COLO668 (cell line): Measurements from ENCODE around the gene C9orf85.
"Not testable (repeated sequence)": the region's sequence is repeated elsewhere in the genome, so short reads cannot be mapped to it uniquely, and the experiment has no call there.

Experiments used
- DNase-seq: peaks from one replicate; lab custom pipeline; 2025; ENCODE audit not compliant: unreplicated experiment; lab: John Stamatoyannopoulos, UW

The C9orf85 gene

DNA sequence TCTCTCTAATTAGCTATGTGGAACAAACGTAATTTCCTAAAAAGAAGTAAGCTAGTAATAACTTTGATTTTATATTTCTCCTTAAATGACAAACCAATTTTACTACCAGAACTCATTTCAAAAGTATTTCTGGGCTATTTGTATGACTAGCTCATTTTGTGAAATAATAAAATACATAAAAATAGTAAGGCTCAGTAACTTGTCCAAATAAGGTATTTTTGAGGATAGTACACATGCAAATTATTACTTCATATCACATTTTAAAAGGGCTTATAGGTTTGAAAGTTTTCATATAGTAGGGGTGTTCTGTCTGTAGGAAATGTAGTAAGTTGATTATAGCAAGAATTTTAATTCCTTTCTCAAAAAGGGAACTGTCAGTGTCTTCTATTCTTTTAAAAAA, 26.5 kb downstream of the C9orf85 start:
- DNase-seq = no peak

DNA sequence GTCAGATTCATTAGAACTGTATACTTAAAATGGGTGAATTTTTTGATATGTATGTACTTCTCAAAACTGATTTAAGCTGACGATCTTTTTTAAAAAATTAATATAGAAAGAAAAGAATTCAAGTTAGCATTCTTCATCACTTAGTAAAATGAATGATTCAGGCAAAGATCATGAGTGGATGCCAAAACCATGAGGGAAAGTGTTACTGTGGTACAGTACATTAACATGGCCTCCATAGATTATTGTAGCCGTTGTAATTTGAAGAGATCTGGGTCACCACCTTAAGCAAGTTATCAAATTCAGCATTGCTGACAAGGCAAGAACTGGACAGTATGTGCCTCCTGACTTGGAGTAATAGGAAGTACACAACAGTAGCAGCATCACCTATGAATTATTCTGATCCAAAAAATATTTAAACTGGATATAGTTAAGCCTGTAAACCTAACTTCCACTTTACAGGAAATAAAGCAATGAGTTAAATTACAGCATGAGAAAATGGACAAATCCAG, 29.7 kb downstream of the C9orf85 start:
- DNase-seq = no peak

GRCh38 chr9:71941998-71942567, 30.6 kb downstream of the C9orf85 start:
- no peak for DNase-seq

DNA sequence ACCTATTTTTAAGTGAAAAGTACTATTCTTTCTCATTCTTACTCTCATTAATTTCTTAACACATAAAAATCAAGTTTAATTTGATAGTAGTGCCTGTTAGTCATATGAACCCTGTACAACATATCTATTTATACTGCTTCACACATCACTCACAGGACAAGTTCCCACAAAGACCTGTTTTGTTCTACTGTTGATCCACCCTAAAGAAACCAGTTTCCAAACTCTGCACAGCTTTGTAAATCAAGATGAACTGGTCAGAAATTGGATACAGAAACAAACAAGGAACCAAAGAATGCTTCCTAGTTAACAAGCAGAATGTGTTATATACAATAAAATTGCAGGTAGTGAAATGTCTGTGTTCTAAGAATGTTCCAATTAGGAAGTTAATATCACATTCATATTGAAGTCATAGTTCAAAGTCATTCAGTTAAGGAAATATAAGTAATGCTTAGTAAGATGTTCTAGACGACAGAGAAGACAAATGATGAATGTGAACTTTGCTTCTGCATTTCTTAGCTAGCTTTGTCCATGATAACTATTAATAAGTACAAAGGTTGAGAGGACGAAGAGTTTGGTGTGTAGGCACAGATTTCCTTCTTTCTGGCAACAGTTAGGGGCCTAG, 33.4 kb downstream of the C9orf85 start:
- DNase-seq = no peak

- not testable (repeated sequence) for DNase-seq
These were observed 43.2 kb downstream of the C9orf85 start for GRCh38 chr9:71954652-71955051.

- no peak for DNase-seq
These were observed 44.0 kb downstream of the C9orf85 start for GRCh38 chr9:71955300-71955915.

DNA sequence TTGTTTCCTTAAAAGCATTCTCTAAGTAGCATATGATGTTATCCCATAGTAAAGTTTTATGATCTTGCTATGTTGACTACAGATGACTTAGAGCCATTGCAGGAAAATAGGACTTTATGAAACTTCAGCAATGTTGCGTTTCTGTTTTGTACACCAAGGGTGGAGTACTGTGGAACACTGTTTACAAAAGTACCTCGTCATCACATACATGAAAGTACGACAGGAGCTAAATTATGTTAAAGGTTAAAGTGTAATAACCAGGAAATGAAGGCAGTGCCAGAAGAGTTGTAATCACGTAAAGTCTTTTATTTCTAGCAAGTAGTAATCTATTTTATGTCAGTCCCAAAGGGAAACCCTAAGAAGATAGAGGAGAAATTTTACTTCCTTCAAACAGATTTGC, 50.9 kb downstream of the C9orf85 start:
- no peak for DNase-seq

- not testable (repeated sequence) for DNase-seq
These were observed 52.1 kb downstream of the C9orf85 start for GRCh38 chr9:71963471-71963996.

GRCh38 chr9:71965403-71965802, 54.0 kb downstream of the C9orf85 start:
- DNase-seq = no peak

DNA sequence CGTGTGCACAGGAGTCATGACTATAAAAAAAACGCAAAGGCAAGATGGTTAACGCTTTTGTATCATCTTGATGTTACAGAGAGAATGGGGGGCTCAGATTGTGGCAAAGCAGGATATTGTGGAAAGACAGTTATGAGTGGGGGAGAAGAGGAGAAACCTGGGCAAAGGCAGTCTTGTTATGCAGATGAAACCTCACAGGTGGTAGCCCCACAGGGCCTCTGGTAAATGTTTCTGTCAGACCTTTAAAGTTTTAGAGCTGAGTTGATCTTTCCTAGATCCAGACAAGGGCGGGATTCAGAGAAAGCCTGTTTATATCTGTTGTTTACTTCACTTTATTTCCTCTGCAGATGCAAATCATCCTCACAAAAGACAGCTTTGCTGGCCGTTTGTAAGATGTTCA, 55.2 kb downstream of the C9orf85 start:
- no peak for DNase-seq

DNA sequence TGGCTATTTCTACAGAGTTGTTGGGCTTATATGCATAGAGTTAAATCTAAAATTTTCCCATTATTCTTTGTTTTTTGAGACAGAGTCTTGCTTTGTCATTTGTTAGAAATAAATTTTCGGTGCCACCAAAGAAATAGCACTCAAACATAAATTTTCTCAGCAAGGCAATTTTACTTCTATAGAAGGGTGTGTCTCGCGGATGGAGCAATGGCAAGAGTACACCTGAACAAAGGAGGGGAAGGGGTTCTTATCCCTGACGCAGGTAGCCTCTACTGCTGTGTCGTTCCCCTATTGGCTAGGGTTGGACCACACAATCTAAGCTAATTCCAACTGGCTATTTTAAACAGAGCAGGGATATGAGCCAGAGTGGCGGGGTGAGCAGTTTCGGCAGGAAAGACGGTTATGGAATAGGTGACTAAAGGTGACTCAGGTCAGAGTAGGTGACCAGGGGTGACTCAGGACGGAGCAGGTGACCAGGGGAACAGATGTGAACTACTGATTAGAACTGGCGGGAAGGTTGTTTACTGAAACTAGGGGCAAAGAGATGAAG, 57.2 kb downstream of the C9orf85 start:
- no peak for DNase-seq

DNA sequence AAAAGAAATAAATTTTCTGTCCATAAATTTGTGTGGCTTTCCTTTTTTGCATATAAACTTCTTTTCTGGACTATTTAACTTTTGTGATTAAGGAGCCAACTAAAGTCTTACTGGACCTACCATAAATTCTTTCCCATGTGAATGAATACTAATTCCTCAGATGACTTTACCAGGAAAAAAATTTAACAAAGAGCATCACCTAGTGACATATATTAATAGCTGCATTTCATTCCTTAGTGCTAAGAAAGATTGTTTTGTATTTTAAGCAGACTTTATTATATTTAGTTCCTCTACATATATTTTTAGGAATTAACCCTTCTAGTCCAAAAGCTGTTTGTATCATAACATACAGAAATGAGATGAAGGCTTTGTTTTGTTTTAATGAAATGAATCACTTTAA, 64.4 kb downstream of the C9orf85 start:
- DNase-seq = no peak

DNA sequence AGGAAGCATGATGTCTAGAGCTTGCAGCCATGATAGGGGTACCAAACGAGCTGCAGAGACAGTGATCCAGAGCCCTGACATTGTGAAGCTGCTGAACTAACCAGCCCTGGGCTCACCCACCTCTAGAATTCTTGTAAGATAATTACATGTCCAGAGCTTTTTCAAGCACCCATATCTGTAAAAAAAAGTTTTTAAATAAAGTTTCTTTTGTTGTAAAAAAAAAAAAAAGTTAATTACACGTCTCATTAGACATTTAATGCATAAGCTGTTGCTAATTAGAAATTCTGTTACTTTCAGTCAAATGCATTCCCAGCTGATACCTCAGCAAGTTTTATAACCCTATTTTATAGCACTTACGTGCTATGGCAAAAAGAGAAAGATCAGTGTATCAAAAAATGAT, 65.6 kb downstream of the C9orf85 start:
- no peak for DNase-seq

GRCh38 chr9:71980266-71981190, 69.1 kb downstream of the C9orf85 start:
- no peak for DNase-seq

GRCh38 chr9:71981944-71982343, 70.5 kb downstream of the C9orf85 start:
- no peak for DNase-seq

DNA sequence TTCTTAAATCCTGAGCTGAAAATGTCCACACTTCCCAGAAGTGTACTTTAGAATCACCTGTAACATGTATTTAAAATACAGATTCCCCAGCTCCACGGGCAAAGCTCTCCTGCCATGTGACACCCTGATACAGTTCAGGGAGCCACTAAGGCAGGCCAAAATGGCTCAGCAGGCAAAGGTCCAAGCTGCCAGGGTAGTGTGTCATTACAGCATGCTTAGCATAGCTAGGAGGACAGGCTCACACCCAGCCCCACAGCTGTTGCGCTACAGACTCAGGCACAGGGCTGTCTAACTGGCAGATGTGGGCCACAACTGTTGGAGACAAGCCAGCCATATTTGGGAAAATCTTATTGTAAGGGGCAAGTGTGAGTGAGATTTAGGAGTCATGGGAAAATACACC, 73.0 kb downstream of the C9orf85 start:
- DNase-seq = no peak

DNA sequence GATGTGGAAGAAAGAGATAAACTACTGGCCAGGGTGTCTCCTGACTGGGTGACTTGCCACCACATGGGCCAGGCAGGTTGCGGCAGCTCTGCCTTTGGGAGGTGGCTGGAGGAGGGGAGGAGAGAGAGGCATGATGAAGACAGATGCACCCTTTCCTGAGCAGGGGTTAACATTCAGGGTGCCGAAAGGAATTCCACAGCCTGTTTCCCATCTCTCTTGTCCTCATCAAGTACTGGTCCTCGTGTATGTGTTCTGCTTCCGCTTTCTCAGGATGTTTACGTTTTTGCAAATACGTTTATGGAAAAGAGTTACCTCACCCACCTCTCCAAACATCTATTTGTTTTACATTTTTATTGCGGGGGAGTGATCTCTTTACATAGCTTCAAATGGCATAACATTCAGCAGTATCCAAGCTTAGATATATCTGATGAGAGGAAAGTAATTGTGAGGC, 73.4 kb downstream of the C9orf85 start:
- no peak for DNase-seq

DNA sequence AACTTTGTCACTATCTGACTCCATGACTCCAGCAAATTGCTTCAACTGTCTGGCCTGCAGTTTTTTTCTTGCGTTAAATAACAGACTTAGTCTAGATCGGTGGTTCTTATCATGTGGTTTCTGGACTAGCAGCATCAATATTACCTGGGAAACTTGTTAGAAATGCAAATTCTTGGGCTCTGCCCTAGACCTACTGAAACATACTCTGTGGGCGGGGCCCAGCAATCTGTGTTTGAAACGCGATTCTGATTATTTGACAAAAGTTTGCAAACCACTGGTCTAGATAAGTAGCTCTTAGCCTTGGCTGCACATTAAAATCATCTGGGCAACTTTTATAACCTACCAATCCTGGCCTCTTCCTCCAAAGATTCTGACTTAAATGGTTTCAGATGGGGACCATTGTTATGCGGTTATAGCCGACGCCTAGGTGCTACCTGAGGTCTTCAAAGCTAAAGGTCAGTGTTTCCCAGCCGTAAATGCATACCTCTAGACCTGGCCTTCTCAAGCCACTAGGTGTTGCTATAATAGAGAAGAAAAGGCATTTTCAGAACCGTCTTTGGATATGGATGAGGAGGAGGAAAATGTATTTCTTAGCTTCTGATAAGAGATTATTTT, 74.0 kb downstream of the C9orf85 start:
- DNase-seq = no peak

DNA sequence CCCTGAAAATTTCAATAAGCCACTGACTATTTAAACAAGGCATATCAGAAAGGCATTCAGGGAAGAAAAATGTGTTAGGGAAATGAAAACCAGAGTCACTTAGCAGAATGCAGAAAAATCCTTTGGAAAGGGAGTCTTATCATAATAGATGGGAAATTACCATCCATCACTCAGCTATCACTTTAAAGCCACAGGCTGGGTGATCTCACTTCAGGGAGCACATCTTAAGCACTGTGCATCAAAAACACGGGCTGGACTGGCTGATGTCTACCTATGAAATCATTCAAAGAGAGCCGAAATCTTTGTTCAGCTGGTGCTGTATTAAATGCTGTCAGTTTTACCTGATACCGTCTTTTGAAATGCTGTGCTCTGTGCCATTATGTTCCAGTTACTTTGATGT, 75.5 kb downstream of the C9orf85 start:
- no peak for DNase-seq
